IMR-90 (cell line): ENCODE data around the gene TECTA. TPM values are rescaled to one million over a fixed set of nuclear protein-coding genes. Genes with fewer than 3 reads are reported as not detected.

Experiments
- ATAC-seq: fragments of 200-7000 bp; cut with Tn5 transposase; 2 replicates; pipeline ENCODE4 v1.9.1; 2020; ENCODE audit warnings: low read depth, mild to moderate bottlenecking, moderate library complexity
- BruUV-seq: library from RNA; stranded (reverse); fragments of 400-500 nt; replicated peaks from 2 replicates; lab custom pipeline; 2021; lab: Mats Ljungman, UMichigan
- CTCF ChIA-PET: fragments of 300-600 bp; formaldehyde crosslinking; extraction: SDS; loops from one replicate; lab custom pipeline; 2021; ENCODE audit warnings: antibody characterized with exemption; lab: Yijun Ruan, JAX
- POLR2A ChIA-PET: fragments of 300-600 bp; sonication (Branson Sonifier 250); formaldehyde crosslinking; loops from one replicate; lab custom pipeline; 2022; ENCODE audit warnings: antibody characterized with exemption; ENCODE audit not compliant: unreplicated experiment; lab: Charles Lee
- DNase-seq: peaks from one replicate; pipeline ENCODE4 v3.0.0; 2013
- H2AFZ ChIP-seq: replicated peaks from 2 replicates; pipeline ENCODE3; 2013; ENCODE audit warnings: low read length, mild to moderate bottlenecking; ENCODE audit not compliant: poor library complexity
- H2AK5ac ChIP-seq: 2 replicates; pipeline ENCODE4 v1.6.1; 2013; ENCODE audit warnings: low read depth, low read length, inconsistent platforms
- H2AK9ac ChIP-seq: replicated peaks from 2 replicates; pipeline ENCODE3; 2013; ENCODE audit warnings: mild to moderate bottlenecking, low read depth, low read length, moderate library complexity; ENCODE audit not compliant: poor library complexity
- H2BK120ac ChIP-seq: 2 replicates; pipeline ENCODE4 v1.6.1; 2013; ENCODE audit warnings: low read depth, low read length, inconsistent platforms
- H2BK15ac ChIP-seq: 3 replicates; pipeline ENCODE4 v1.6.1; 2013; ENCODE audit warnings: low read depth, low read length, inconsistent platforms
- H2BK20ac ChIP-seq: 2 replicates; pipeline ENCODE4 v1.6.1; 2013; ENCODE audit warnings: low read depth, mild to moderate bottlenecking, inconsistent platforms, low read length, moderate library complexity
- H2BK5ac ChIP-seq: 2 replicates; pipeline ENCODE4 v1.6.1; 2013; ENCODE audit warnings: mild to moderate bottlenecking, low read depth, low read length, inconsistent platforms; ENCODE audit not compliant: poor library complexity, severe bottlenecking
- H3K14ac ChIP-seq: replicated peaks from 2 replicates; pipeline ENCODE4 v1.6.1; 2013; ENCODE audit warnings: low read depth, low read length, inconsistent platforms
- H3K18ac ChIP-seq: 2 replicates; pipeline ENCODE4 v1.6.1; 2013; ENCODE audit warnings: low read depth, low read length, control low read depth
- H3K23ac ChIP-seq: 2 replicates; pipeline ENCODE4 v1.6.1; 2013; ENCODE audit warnings: low read depth, low read length, inconsistent platforms
- H3K27ac ChIP-seq: 2 replicates; pipeline ENCODE4 v1.5.1; 2013; ENCODE audit warnings: mild to moderate bottlenecking, control low read depth, low read length; ENCODE audit not compliant: insufficient read depth
- H3K27me3 ChIP-seq: 2 replicates; pipeline ENCODE4 v1.6.1; 2013; ENCODE audit warnings: low read length; ENCODE audit not compliant: control insufficient read depth, insufficient read depth
- H3K36me3 ChIP-seq: 2 replicates; pipeline ENCODE4 v1.6.1; 2013; ENCODE audit warnings: low read length, mixed read lengths; ENCODE audit not compliant: control insufficient read depth, insufficient read depth
- H3K4ac ChIP-seq: 2 replicates; pipeline ENCODE4 v1.6.1; 2013; ENCODE audit warnings: low read depth, low read length, inconsistent platforms
- H3K4me1 ChIP-seq: 2 replicates; pipeline ENCODE4 v1.6.1; 2013; ENCODE audit warnings: low read length, mixed read lengths; ENCODE audit not compliant: control insufficient read depth, insufficient read depth
- H3K4me2 ChIP-seq: 2 replicates; pipeline ENCODE4 v1.6.1; 2013; ENCODE audit warnings: low read depth, mild to moderate bottlenecking, control low read depth, low read length, moderate library complexity
- H3K4me3 ChIP-seq: 2 replicates; pipeline ENCODE4 v1.5.1; 2013; ENCODE audit warnings: low read depth, mild to moderate bottlenecking, control low read depth, low read length, moderate library complexity; ENCODE audit not compliant: insufficient read depth
- H3K56ac ChIP-seq: 2 replicates; pipeline ENCODE4 v1.6.1; 2013; ENCODE audit warnings: low read length, inconsistent platforms; ENCODE audit not compliant: insufficient read depth; ENCODE audit errors: extremely low read depth
- H3K79me1 ChIP-seq, 2 experiments: 2 replicates each; pipeline ENCODE4 v1.6.1; 2013; ENCODE audit warnings: low read length in 2 of 2, inconsistent platforms in 1 of 2, low read depth in 1 of 2
- H3K9ac ChIP-seq: 2 replicates; pipeline ENCODE4 v1.6.1; 2013; ENCODE audit warnings: low read depth, low read length, control low read depth
- H3K9me1 ChIP-seq: 2 replicates; pipeline ENCODE4 v1.6.1; 2013; ENCODE audit warnings: low read length, inconsistent platforms; ENCODE audit not compliant: insufficient read depth
- H3K9me3 ChIP-seq: 2 replicates; pipeline ENCODE4 v1.6.1; 2013; ENCODE audit warnings: low read length; ENCODE audit not compliant: control insufficient read depth, insufficient read depth
- H4K20me1 ChIP-seq: 2 replicates; pipeline ENCODE4 v1.6.1; 2013; ENCODE audit warnings: low read length, inconsistent platforms; ENCODE audit not compliant: insufficient read depth
- H4K5ac ChIP-seq: 2 replicates; pipeline ENCODE4 v1.6.1; 2013; ENCODE audit warnings: mild to moderate bottlenecking, low read depth, low read length, control low read depth
- H4K8ac ChIP-seq, 2 experiments: 2 replicates each; pipeline ENCODE4 v1.6.1; 2013; ENCODE audit warnings: low read depth in 2 of 2, low read length in 2 of 2, control low read depth in 1 of 2, inconsistent platforms in 1 of 2
- H4K91ac ChIP-seq: 2 replicates; pipeline ENCODE4 v1.6.1; 2013; ENCODE audit warnings: low read depth, low read length, inconsistent platforms; ENCODE audit not compliant: insufficient read depth
- BHLHE40 ChIP-seq: fragments of 150-350 bp; IDR thresholded peaks from 2 replicates; pipeline ENCODE4 v1.6.1; 2016; ENCODE audit warnings: mild to moderate bottlenecking, low read depth, low read length
- CEBPB ChIP-seq: IDR thresholded peaks from 2 replicates; pipeline ENCODE4 v1.6.1; 2012; ENCODE audit warnings: low read depth, low read length, improper control_type of control experiment
- CTCF ChIP-seq: conservative IDR thresholded peaks from 2 replicates; pipeline ENCODE4 v1.5.1; 2012; ENCODE audit warnings: mild to moderate bottlenecking, low read depth, low read length, improper control_type of control experiment
- MAFK ChIP-seq: IDR thresholded peaks from 2 replicates; pipeline ENCODE4 v1.6.1; 2012; ENCODE audit warnings: low read depth, low read length, improper control_type of control experiment
- MAZ ChIP-seq: IDR thresholded peaks from 2 replicates; pipeline ENCODE4 v1.6.1; 2012; ENCODE audit warnings: low read depth, mild to moderate bottlenecking, low read length, improper control_type of control experiment, moderate library complexity, borderline replicate concordance
- MXI1 ChIP-seq: IDR thresholded peaks from 2 replicates; pipeline ENCODE4 v1.6.1; 2012; ENCODE audit warnings: low read depth, mild to moderate bottlenecking, low read length, moderate library complexity, borderline replicate concordance
- NFE2L2 ChIP-seq: fragments of 150-350 bp; IDR thresholded peaks from 2 replicates; pipeline ENCODE4 v1.6.1; 2016; ENCODE audit warnings: low read depth, mild to moderate bottlenecking, low read length
- POLR2A ChIP-seq: IDR thresholded peaks from 2 replicates; pipeline ENCODE4 v1.6.1; 2012; ENCODE audit warnings: mild to moderate bottlenecking, low read depth, low read length
- RAD21 ChIP-seq: IDR thresholded peaks from 2 replicates; pipeline ENCODE4 v1.6.1; 2012; ENCODE audit warnings: low read length, improper control_type of control experiment
- RCOR1 ChIP-seq: IDR thresholded peaks from 2 replicates; pipeline ENCODE4 v1.6.1; 2012; ENCODE audit warnings: mild to moderate bottlenecking, low read length, improper control_type of control experiment; ENCODE audit not compliant: insufficient replicate concordance
- RFX5 ChIP-seq: IDR thresholded peaks from 2 replicates; pipeline ENCODE4 v1.8.0; 2012; ENCODE audit warnings: low read depth, mild to moderate bottlenecking, low read length, moderate library complexity
- WGBS, 2 experiments: methylation state at CpG; one replicate each; pipeline versions ENCODE4 v1.1.5 to v1.1.7; 2013; ENCODE audit warnings: missing lambda C conversion rate in 2 of 2; ENCODE audit not compliant: insufficient read length in 1 of 2; ENCODE audit errors: extremely low coverage in 2 of 2; 5-methylcytosine and 5-hydroxymethylcytosine counted together
- dilution Hi-C: fragments of 300-500 bp; cut with HindIII; formaldehyde crosslinking; loops from one replicate; pipeline ENCODE4 v1.14.3; 2018; ENCODE audit warnings: low sequenced_read_pairs; ENCODE audit not compliant: unreplicated experiment
- in situ Hi-C: fragments of 300-500 bp; cut with MboI; formaldehyde crosslinking; loops from 3 replicates; pipeline ENCODE4 v1.14.3; 2019; ENCODE audit warnings: low sequenced_read_pairs, inconsistent platforms, mixed read lengths
- intact Hi-C: fragments of 100-400 bp; cut with micrococcal nuclease; formaldehyde crosslinking; loops from 2 replicates; pipeline ENCODE4 v1.10.0; 2022
- polyA plus RNA-seq, 3 experiments: library from polyadenylated mRNA; depleted of rRNA; stranded (reverse); fragments of >200 nt; gene quantifications; 2 replicates each; pipeline ENCODE4 v1.2.3, GENCODE V29; 2012; ENCODE audit warnings: low replicate concordance in 1 of 3
- total RNA-seq: library from RNA; depleted of rRNA; stranded (reverse); fragments of >200 nt; gene quantifications from 2 replicates; pipeline ENCODE4 v1.2.3, GENCODE V29; 2012

TECTA gene
- total and polyA plus RNA-seq, 2 of the 4 experiments (the other 2 are of a cell fraction), result 0.17 to 0.18 TPM

DNA sequence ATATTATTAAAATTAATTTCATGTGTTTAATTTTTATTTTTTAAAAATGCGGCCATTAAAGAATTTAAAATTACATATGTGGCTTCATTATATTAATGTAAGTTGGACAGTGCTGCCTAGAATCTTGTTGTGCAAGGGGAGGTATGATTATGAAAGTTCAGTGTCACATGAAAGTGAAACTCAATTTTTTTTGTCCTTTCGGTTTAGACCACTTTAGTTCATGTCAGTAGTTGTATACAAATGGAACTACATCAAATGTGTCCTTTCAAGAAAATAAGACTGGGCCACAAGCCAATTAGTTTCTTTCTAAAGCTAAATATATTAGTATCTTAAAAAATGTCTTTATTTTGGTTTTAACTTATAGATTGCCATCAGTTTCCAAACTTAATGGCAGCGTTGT, 41.4 kb upstream of the TECTA start:
- no peaks in the 10 kb centered on the region for H3K27me3 ChIP-seq
- in situ Hi-C loops (no loop called here), dilution Hi-C loops (no loop called here), intact Hi-C loops (no loop called here)
- no peak overlapping the region for H3K27ac ChIP-seq
- no peak overlapping the region for H3K9ac ChIP-seq
- no TSS peak for BruUV-seq
- no peak overlapping the region for H3K14ac ChIP-seq
- no CpG with 5 or more reads among the region's 3 CpGs for WGBS, 2 experiments
- no peak overlapping the region for H2BK5ac ChIP-seq
- H3K9me1 ChIP-seq, result no peaks in the 10 kb centered on the region
- H2BK15ac ChIP-seq, result no peak overlapping the region
- H3K9me3 ChIP-seq, result no peaks in the 10 kb centered on the region
- H2BK20ac ChIP-seq, result no peak overlapping the region
- no peaks in the 10 kb centered on the region for H3K4me1 ChIP-seq
- no peak overlapping the region for H2AK5ac ChIP-seq
- ChIA-PET CTCF (no interaction called here), POLR2A (no interaction called here)
- H3K4me3 ChIP-seq, result no peak overlapping the region
- no peaks in the 10 kb centered on the region for H3K79me1 ChIP-seq
- TF ChIP-seq MAFK (no peak), RAD21 (no peak), MXI1 (no peak), POLR2A (no peak), RFX5 (no peak), BHLHE40 (no peak), CEBPB (no peak), RCOR1 (no peak), MAZ (no peak), NFE2L2 (no peak), CTCF (no peak)
- H2AFZ ChIP-seq, result no peak overlapping the region
- H3K4ac ChIP-seq, result no peak overlapping the region
- H4K8ac ChIP-seq, result no peak overlapping the region
- no peak overlapping the region for H3K23ac ChIP-seq
- no peak for ATAC-seq
- H4K20me1 ChIP-seq, result no peaks in the 10 kb centered on the region
- H3K4me2 ChIP-seq, result no peak overlapping the region
- no peak overlapping the region for H3K56ac ChIP-seq
- no peak overlapping the region for H4K91ac ChIP-seq
- H3K18ac ChIP-seq, result no peak overlapping the region
- H2BK120ac ChIP-seq, result no peak overlapping the region
- no peak for DNase-seq
- no peak overlapping the region for H2AK9ac ChIP-seq
- no peak overlapping the region for H4K5ac ChIP-seq
- peaks cover 14% of the 10 kb centered on the region for H3K36me3 ChIP-seq
